GM12873 (cell line): ENCODE measurements around the gene SLC25A25.

Experiments
- TF ChIP-seq, protein P1 (sequence below): IDR thresholded peaks from 2 replicates; pipeline ENCODE4 v1.5.1; 2012; ENCODE audit warnings: low read depth, mild to moderate bottlenecking, moderate library complexity, low read length, control low read depth; ENCODE audit not compliant: insufficient read depth; ENCODE audit errors: missing control alignments

Gene SLC25A25

DNA sequence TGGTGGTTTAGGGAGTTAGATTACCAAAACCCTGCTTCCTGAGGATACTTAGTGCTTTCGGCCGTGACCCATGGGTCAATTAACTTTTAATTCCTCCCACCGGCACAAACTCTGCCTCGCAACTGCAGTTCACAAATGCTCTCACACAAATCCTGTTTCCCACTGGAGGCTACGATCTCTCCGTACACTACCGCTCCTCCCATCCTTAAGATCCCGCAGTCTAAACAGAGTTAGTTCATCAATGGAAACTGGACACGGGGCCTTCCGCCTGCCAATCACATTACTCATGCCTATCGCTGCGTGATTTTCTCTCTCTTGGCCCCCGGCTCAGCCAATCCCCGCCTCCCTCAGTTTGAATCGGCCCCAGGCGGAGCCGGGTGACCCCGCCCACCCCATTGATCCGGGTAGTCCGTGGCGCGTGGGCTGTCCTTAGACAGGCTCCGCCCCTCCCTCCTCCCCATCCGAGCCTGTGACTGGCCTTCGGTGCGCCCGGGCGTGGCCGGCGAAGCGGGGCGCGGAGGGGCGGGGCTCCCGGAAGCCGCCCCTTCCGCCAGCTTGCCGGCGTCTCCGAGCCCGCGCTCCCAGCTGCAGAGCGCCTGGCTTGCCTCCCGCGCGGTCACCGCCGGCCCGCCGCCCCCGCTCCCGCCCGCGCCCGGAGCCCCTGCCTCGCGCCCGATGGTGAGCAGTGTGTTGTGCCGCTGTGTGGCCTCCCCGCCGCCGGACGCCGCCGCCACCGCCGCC, at the start of gene SLC25A25:
Gene SLC25A25, plus strand, starts transcription at position 588 of the 741 bp plus-strand sequence. Its CDS starts 88 bp downstream, at position 676.
- TF ChIP-seq, protein P1, sequence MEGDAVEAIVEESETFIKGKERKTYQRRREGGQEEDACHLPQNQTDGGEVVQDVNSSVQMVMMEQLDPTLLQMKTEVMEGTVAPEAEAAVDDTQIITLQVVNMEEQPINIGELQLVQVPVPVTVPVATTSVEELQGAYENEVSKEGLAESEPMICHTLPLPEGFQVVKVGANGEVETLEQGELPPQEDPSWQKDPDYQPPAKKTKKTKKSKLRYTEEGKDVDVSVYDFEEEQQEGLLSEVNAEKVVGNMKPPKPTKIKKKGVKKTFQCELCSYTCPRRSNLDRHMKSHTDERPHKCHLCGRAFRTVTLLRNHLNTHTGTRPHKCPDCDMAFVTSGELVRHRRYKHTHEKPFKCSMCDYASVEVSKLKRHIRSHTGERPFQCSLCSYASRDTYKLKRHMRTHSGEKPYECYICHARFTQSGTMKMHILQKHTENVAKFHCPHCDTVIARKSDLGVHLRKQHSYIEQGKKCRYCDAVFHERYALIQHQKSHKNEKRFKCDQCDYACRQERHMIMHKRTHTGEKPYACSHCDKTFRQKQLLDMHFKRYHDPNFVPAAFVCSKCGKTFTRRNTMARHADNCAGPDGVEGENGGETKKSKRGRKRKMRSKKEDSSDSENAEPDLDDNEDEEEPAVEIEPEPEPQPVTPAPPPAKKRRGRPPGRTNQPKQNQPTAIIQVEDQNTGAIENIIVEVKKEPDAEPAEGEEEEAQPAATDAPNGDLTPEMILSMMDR, result no peak

DNA sequence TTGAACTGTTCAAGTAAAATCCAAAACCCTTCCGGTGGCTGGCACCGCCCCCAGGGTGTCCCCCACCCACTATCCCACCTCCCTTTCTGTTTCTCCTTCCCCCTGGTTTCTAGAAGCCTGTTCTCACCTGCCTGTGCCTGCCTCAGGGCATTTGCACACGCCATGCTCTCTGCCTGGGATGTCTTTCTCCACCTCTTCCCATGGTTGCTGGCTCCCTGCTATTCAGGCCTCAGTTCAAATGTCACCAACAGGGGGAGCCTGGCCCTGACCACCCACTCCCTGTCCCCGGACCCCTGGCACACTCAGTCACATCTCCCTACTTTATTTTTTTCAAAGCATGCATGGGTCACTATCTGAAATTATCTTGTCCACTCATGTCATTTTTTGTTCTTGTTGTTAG, 47.3 kb upstream of the SLC25A25 start:
- TF ChIP-seq, protein P1, result peak; percentile 48

DNA sequence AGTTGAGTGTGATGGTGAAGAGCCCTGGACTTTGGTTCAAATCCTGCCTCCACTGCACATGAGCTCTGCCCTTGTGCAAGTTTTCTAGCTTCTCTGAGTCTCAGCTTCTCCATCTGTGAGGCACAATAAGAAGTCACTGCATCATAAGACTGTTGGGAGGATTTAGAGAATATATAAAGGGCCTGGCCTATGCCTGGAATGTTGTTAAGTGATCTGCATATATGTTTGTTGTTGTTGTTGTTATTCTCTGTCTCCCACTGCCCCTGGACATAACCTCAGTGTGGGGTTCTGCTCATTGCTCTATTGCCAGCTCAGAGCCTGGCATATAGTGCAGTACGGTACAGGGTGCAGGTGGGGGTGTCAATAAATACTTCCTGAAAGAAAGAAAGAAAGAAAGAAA, 46.9 kb upstream of the SLC25A25 start:
- TF ChIP-seq, protein P1, result no peak

DNA sequence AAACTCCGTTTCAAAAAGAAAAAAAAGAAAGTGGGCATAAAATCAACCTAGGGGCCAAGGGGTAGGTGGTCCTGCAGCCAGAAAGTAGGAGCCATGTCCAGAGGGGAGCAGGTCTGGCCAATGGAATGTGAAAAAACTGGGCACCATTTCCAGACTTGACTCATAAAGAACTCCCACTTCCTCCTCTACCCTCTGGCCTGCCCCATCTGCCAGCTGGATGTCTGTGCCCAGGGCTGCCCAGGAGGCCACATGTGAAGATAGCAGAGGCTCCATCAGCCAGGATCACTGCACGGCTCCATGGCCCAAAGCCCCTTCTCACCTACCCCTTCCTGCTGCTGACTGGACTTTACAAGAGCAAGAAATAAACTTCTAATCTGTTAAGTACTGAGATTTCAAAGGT, 45.1 kb upstream of the SLC25A25 start:
- TF ChIP-seq, protein P1, result no peak

DNA sequence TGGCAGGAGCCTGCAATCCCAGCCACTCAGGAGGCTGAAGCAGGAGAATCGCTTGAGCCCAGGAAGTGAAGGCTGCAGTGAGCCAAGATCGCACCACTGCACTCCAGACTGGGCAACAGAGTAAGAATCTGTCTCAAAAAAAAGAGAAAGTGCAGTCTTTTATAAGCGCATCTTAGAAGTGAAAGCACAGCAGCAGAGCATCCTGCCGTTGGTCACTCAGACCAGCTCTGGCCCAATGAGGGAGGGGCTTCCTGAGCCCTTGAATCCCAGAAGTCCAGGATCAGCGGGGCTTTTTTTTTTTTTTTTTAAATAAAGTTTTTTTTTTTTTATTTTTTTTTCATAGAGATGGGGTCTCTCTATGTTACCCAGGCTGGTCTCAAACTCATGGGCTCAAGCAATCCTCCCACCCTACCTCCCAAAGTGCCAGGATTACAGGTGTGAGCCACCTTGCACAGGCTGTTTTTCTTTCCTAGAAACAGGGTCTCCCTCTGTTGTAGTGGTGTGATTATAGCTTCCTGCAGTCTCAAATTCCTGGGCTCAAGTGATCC, 43.2 kb upstream of the SLC25A25 start:
- TF ChIP-seq, protein P1, result no peak

DNA sequence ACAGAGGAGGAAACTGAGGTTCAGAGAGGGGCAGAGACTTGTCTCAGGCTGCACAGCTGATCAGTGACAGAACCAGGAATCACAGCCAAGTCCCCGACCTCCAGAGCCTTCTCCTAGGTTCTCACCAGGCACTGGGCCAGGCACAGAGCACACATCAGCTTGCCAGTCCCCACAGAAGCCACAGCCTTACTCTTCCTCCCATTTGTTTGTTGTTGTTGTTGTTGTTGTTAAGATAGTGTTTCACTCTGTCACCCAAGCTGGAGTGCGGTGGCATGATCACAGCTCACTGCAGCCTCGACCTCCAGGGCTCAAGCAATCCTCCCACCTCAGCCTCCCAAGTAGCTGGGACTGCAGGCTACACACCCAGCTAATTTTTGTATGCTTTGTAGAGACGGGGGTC, 42.3 kb upstream of the SLC25A25 start:
- TF ChIP-seq, protein P1, result no peak

DNA sequence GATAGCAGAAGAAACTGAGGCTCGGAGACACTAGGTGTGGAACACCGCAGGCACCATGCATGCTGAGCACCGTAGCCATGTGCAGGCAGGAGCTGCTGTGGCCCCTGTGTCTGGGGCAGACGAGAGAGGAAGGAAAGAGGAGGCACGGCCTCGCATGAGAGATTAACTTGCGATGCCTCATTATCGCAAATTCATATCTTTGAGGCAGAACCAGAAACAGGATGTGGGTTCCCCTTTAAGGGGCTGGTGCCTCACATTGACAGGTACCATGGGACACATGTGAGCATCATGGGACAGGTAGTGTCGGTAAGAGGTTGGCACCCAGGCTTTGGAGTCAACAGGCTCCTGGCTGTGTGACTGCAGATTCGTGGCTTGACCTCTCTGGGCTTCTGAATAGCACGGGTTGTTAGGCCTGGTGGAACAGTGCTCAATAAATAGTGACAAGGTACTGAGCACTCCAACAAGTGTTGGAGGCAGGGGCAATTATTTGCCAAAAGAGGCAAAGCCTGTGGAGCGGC, 41.7 kb upstream of the SLC25A25 start:
- TF ChIP-seq, protein P1, result no peak
